HG02642 (cell line): ENCODE data around the gene CDC23.
"Not testable (repeated sequence)": the region's sequence is repeated elsewhere in the genome, so short reads cannot be mapped to it uniquely, and the experiment has no call there.

Source experiments
- ATAC-seq: cut with Tn5 transposase; IDR thresholded peaks from one replicate; pipeline ENCODE4 v1.9.1; 2021; ENCODE audit warnings: mild to moderate bottlenecking; ENCODE audit not compliant: unreplicated experiment, poor library complexity

Gene CDC23

GRCh38 chr5:138149530-138149929 lies 63.6 kb downstream of the CDC23 start:
- ATAC-seq = no peak

GRCh38 chr5:138148811-138149210 lies 64.3 kb downstream of the CDC23 start:
- no peak for ATAC-seq

- ATAC-seq = not testable (repeated sequence)
These were observed 69.5 kb downstream of the CDC23 start for GRCh38 chr5:138143578-138143977.

GRCh38 chr5:138141734-138142133 lies 71.4 kb downstream of the CDC23 start:
- ATAC-seq = no peak

- ATAC-seq = no peak
These were observed 72.9 kb downstream of the CDC23 start for GRCh38 chr5:138140268-138140667.

GRCh38 chr5:138139781-138140090 lies 73.4 kb downstream of the CDC23 start:
- ATAC-seq = no peak

GRCh38 chr5:138138949-138139780 lies 74.0 kb downstream of the CDC23 start, which contains the start of gene NME5:
TSS of gene NME5 (minus strand) at chr5:138139428. CDS start at chr5:138138780, 648 bp downstream.
- ATAC-seq = peak; percentile 63
